Activated CD4-positive, alpha-beta T cell treated with anti-CD3 and anti-CD28 coated beads, Interleukin-2, amount 10 ng/mL, durations not matched to agents 7 days and 5 days (primary cell): ENCODE data around the gene PITPNM3. TPM values are rescaled to one million over a fixed set of nuclear protein-coding genes. Genes with fewer than 3 reads are reported as not detected.

Source experiments
- CTCF ChIA-PET: fragments of 350-600 bp; sonication (Branson Sonifier 250); formaldehyde crosslinking; loops from one replicate; lab custom pipeline; 2021; ENCODE audit warnings: antibody characterized with exemption; lab: Charles Lee
- POLR2A ChIA-PET: fragments of 350-600 bp; sonication (Branson Sonifier 250); formaldehyde crosslinking; loops from one replicate; lab custom pipeline; 2021; ENCODE audit warnings: antibody characterized with exemption; lab: Charles Lee
- DNase-seq: peaks from one replicate; pipeline ENCODE4 v3.0.0-alpha.2; 2020
- H3K27ac Mint-ChIP-seq: one replicate; pipeline ENCODE4 v1.8.0; 2021; ENCODE audit warnings: mild to moderate bottlenecking, moderate library complexity, mixed read lengths
- H3K27me3 Mint-ChIP-seq: one replicate; pipeline ENCODE4 v1.8.0; 2021; ENCODE audit warnings: mixed read lengths
- H3K36me3 Mint-ChIP-seq: one replicate; pipeline ENCODE4 v1.8.0; 2021; ENCODE audit warnings: low read depth, mixed read lengths
- H3K4me1 Mint-ChIP-seq: one replicate; pipeline ENCODE4 v1.8.0; 2021; ENCODE audit warnings: mixed read lengths
- H3K4me3 Mint-ChIP-seq: one replicate; pipeline ENCODE4 v1.8.0; 2021; ENCODE audit warnings: mild to moderate bottlenecking, moderate library complexity, mixed read lengths
- H3K9me3 Mint-ChIP-seq: one replicate; pipeline ENCODE4 v1.8.0; 2021; ENCODE audit warnings: mixed read lengths
- total RNA-seq, 2 experiments: library from RNA; stranded (reverse); gene quantifications; one replicate each; pipeline ENCODE4 v1.2.3, GENCODE V29; 2021

The PITPNM3 gene
- total RNA-seq, 2 experiments from 2014 or later, result 0.33 to 0.37 TPM

DNA sequence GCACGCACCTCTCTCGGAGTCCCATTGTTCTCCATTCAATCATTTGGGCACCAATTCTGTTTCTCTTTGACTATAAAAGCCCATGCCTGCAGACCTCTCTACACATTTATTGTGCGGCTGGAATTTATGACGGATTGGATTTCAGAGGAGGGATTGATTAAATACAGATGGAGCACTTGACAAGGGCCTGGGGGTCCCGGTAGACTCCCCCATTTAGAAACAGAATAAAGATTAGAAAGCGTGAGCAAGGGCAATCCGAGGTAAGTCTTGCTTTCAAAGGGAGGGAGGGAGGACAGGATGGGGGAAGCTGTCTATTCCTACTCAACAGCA is 15.1 kb upstream of the PITPNM3 start:
- Mint-ChIP-seq H3K4me1 (peaks cover 14% of the 10 kb centered on the region), H3K27ac (no peak overlapping the region), H3K9me3 (no peaks in the 10 kb centered on the region), H3K4me3 (no peak overlapping the region), H3K27me3 (no peaks in the 10 kb centered on the region), H3K36me3 (no peaks in the 10 kb centered on the region)
- ChIA-PET CTCF (no interaction called here), POLR2A (no interaction called here)
- no peak for DNase-seq

DNA sequence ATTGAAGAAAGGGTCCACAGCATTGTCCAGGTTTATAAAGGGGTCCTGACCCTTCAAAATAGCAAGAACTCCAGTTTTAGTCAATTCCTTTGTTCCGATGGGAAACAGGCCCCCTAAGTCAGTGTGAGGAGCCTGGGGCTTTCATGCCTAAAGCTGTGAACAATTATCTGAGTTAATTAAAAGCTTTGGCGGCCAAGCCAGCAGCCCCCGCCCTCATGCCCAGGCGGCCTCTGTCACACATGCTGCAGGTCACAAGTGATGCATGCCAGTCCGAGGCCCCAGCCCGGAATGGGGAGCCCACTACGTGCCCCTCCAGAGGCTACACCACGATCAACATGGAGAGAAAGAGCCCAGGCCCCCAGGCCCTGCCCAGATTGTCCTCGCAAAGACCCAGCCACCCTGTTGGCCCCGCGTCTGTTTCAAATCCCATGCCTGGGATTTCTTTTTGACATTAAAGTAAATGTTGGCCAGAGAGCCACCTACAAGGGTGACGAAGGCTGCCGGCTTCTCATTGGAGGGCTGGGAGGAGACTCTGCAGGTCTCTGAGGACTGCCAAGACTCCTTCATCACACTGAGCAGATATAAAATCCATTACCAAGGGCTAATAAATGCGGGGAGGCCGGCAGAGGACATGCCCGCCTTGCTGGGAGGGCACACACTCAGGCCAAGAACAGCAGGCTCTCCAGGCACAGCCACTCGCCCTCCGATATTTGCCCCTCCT is 14.5 kb upstream of the PITPNM3 start:
- H3K4me3 Mint-ChIP-seq, result no peak overlapping the region
- peaks cover 13% of the 10 kb centered on the region for H3K4me1 Mint-ChIP-seq
- H3K36me3 Mint-ChIP-seq, result no peaks in the 10 kb centered on the region
- no peaks in the 10 kb centered on the region for H3K9me3 Mint-ChIP-seq
- H3K27ac Mint-ChIP-seq, result no peak overlapping the region
- CTCF ChIA-PET, result no interaction called here
- POLR2A ChIA-PET, result no interaction called here
- no peaks in the 10 kb centered on the region for H3K27me3 Mint-ChIP-seq
- no peak for DNase-seq

DNA sequence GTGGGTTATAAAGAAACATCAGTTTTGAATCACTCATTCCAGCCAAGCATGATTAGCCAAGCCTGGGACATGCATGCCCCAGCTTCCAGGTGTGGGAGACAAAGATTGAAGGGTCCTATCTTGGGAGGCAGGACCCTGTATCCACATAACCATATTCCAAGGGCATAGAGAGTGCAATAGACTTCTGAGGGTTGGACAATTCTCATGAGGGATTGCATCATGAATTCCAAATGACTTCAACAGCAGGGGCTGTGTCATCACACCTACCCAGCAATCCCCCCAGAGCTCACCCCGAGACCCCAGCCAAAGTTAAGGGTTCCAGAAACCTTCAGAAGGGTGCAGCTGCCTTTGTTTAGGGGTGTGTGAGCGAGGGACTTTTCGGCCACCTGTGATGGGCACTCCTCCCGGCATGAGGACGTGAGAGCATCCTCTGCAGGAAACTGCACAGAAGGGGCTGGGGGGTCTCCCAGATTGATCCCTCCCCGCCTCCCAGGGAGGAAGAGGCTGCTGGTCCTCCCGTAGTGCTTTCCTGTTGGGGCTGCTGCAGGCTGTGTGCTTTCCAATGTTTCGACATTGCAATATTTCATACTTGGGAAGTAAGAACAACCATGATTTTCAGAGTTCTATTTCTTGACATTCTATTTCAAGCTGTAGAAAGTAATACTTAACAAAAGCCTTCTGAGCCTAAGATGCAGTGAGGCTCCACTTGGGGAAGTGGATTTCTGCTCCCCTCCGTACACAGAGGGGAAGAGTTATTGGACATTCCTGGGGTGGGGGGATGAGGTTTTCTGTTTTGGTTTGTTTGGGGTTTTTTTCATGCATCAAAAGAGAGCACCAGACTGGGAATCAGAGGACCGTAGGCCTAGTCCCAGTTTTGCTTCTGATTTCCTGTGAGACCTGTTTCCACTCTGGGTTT is 13.3 kb upstream of the PITPNM3 start:
- H3K4me1 Mint-ChIP-seq, result peaks cover under 1% of the 10 kb centered on the region
- H3K27ac Mint-ChIP-seq, result no peak overlapping the region
- ChIA-PET CTCF (no interaction called here), POLR2A (no interaction called here)
- H3K4me3 Mint-ChIP-seq, result no peak overlapping the region
- no peaks in the 10 kb centered on the region for H3K36me3 Mint-ChIP-seq
- H3K9me3 Mint-ChIP-seq, result no peaks in the 10 kb centered on the region
- H3K27me3 Mint-ChIP-seq, result no peaks in the 10 kb centered on the region
- DNase-seq, result no peak

DNA sequence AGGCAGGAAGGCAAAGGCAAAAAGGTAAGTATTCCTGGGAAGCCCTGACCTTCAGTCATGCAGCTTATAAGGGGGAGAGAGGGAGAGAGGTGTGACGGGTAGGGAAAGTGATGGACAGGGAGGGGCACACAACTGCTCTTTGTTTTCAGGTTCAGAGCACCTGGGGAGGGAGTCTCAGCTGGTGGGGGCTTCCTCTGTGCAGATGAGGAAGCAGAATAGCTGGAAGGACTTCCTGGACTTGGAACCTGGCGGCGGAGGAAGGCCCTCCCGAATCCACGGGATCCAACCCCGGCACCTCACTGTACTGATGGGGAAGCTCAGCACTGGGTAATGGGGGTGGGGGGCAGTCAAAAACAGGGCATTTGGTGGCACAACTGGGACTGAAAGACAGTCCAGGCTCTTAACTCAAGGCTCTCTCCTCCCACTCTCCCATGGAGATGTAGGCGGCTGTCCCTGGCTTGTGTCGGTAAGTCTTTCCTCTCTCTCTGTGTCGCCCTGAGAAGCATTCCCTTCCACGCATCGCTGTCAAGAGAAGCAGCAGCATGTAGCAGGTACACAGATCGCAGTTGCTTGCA is 11.9 kb upstream of the PITPNM3 start:
- ChIA-PET POLR2A (no interaction called here), CTCF (no interaction called here)
- Mint-ChIP-seq H3K27ac (no peak overlapping the region), H3K4me1 (no peaks in the 10 kb centered on the region), H3K36me3 (no peaks in the 10 kb centered on the region), H3K4me3 (no peak overlapping the region), H3K27me3 (no peaks in the 10 kb centered on the region), H3K9me3 (no peaks in the 10 kb centered on the region)
- DNase-seq, result no peak

DNA sequence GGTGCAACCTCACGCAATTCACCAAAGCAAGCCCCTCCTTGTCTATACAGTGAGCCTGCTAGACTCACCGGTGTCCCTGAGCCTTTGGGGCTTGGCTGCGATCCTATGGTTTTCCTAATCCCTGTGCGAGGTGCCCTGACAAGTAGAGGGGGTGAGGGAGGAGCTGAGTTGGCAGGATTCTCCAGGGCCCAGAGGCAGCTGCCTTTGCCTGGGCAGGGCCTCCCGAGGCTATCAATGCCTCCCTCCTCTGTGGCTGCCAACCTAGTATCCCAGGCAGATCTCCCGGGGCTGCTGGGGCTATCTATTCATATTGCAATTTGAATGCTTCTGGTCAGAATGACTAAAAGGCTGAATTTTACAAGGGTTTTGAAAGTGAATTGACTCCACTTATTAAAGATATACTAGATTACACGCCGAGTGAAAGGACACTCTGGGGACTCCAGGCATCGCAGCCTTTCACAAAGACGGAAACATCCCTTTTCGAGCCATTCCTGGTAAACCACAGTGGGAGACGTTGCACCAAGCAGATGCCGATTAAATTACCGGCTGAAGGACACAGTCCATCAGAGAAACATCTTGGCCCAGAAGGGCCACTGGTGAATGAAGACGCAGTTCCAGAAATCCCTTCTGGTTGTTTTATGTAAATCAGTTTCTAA is 11.3 kb upstream of the PITPNM3 start:
- POLR2A ChIA-PET, result no interaction called here
- Mint-ChIP-seq H3K36me3 (no peaks in the 10 kb centered on the region), H3K9me3 (no peaks in the 10 kb centered on the region), H3K27me3 (no peaks in the 10 kb centered on the region), H3K4me1 (no peaks in the 10 kb centered on the region), H3K27ac (no peak overlapping the region), H3K4me3 (no peak overlapping the region)
- CTCF ChIA-PET, result no interaction called here
- DNase-seq, result no peak

DNA sequence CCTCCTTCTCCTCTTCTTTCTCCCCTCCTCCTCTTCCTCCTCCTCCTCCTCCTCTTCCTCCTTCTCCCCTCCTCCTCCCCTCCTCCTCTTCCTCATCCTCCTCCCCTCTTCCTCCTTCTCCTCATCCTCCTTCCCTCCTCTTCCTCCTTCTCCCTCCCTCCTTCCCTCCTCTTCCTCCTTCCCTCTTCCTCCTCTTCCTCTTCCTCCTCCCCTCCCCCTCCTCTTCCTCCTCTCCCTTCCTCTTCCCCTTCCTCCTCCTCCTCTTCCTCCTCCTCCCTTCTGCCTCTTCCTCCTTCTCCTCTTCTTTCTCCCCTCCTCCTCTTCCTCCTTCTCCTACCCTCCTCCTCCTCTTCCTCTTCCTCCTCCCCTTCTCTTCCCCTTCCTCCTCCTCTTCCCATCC is 5.1 kb upstream of the PITPNM3 start:
- Mint-ChIP-seq H3K36me3 (no peaks in the 10 kb centered on the region), H3K4me3 (no peak overlapping the region), H3K27ac (no peak overlapping the region), H3K9me3 (no peaks in the 10 kb centered on the region), H3K4me1 (no peaks in the 10 kb centered on the region), H3K27me3 (peaks cover 28% of the 10 kb centered on the region)
- ChIA-PET CTCF (no interaction called here), POLR2A (no interaction called here)
- no peak for DNase-seq

DNA sequence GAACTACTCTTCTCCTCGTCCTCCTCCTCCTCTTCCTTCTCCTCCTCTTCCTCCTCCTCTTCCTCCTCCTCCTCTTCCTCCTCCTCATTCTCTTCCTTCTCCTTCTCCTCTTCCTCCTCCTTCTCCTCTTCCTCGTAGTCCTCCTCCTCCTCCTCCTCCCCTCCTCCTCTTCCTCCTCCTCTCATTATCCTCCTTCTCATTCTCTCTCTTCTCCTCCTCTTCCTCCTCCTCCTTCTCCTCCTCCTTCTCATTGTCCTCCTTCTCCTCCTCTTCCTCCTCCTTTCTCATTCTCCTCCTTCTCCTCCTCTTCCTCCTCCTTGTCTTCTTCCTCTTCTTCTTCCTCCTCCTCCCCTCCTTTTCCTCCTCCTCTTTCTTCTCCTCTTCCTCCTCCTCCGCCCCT is 4.1 kb upstream of the PITPNM3 start:
- CTCF ChIA-PET, result interaction anchor here (1.0 kb wide), 1 partner anchor 33 kb away, joined by 3 read pairs; no protein-coding TSS in a partner anchor

DNA sequence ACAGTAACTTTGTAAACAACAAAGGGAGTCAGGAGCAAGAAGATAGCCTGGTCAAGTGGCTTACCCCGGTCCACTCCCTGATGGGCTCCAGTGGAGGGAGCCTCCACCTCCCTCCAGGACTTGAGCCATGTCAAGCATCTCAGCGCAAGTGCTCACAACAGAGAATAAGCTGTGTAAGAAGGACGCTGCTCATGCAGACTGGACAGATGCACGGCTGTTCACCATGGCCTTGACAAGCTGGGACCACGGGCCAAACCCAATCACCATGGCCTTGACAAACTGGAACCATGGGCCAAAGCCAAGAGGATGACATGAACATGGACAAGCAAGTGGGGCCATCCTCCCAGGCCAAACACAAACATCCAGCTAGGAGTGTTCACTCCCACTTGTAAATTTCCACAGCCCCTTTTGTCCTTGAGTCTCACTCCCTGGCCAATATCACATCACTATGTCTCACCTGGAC is 3.4 kb upstream of the PITPNM3 start:
- Mint-ChIP-seq H3K27ac (no peak overlapping the region), H3K4me1 (peaks cover 6% of the 10 kb centered on the region), H3K27me3 (peaks cover 37% of the 10 kb centered on the region), H3K9me3 (no peaks in the 10 kb centered on the region), H3K36me3 (no peaks in the 10 kb centered on the region), H3K4me3 (no peak overlapping the region)
- ChIA-PET CTCF (interaction anchor here (0.6 to 1.4 kb wide), 3 partner anchors 22 to 1060 kb away, joined by 3 to 7 read pairs (median 3); no protein-coding TSS in a partner anchor), POLR2A (no interaction called here)
- no peak for DNase-seq

More for the DNA sequence above, 4.1 kb upstream of the PITPNM3 start:
- Mint-ChIP-seq H3K27ac (no peak overlapping the region), H3K4me1 (peaks cover under 1% of the 10 kb centered on the region), H3K4me3 (no peak overlapping the region), H3K27me3 (peaks cover 29% of the 10 kb centered on the region), H3K36me3 (no peaks in the 10 kb centered on the region), H3K9me3 (no peaks in the 10 kb centered on the region)
- POLR2A ChIA-PET, result no interaction called here
- no peak for DNase-seq

DNA sequence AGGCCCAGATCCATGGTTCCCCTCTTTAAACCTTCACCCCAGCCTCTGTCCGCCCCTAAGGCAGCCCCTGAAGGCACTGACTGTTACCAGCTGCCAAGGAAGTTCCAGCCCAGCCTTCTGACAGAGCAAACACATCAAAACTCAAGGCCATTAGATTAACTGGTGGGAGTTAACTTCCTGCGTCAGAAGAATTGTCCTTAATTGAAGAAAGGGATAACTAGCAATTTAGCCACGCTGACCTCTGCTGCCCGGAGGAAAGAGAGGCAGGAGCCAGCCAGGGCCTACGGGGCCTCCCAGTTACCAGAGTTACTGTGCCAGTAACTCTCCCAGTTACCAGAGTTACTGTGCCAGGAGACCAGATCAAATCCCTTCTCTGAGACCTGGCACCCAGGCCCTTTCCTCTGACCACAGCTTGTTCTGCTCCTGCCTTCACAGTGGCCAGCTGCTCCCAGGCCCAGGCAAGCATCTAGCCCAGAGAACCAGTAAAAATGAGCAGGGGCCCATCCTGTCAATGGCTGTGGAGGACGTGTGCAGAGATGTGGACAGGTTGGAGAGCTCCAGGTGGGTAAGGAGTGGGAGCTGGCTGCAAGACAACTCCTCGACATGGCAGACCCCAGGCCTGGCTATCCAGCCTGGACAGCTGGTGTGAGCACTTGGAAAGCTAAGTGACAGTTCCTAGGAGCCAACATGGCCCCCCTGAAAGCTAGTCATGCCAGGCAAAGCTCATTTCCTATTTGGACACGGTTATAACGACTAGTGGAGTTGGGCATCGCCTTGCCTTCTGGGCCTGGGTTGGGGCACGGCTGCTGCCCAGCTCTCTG is 2.8 kb upstream of the PITPNM3 start:
- CTCF ChIA-PET, result interaction anchor here (0.6 to 1.4 kb wide), 4 partner anchors 10 to 1061 kb away, joined by 3 to 7 read pairs (median 3); no protein-coding TSS in a partner anchor
- H3K27me3 Mint-ChIP-seq, result peaks cover 43% of the 10 kb centered on the region
- no peak for DNase-seq
- H3K9me3 Mint-ChIP-seq, result no peaks in the 10 kb centered on the region
- no peak overlapping the region for H3K27ac Mint-ChIP-seq
- H3K4me1 Mint-ChIP-seq, result peaks cover 8% of the 10 kb centered on the region
- H3K4me3 Mint-ChIP-seq, result no peak overlapping the region
- H3K36me3 Mint-ChIP-seq, result no peaks in the 10 kb centered on the region
- POLR2A ChIA-PET, result no interaction called here

DNA sequence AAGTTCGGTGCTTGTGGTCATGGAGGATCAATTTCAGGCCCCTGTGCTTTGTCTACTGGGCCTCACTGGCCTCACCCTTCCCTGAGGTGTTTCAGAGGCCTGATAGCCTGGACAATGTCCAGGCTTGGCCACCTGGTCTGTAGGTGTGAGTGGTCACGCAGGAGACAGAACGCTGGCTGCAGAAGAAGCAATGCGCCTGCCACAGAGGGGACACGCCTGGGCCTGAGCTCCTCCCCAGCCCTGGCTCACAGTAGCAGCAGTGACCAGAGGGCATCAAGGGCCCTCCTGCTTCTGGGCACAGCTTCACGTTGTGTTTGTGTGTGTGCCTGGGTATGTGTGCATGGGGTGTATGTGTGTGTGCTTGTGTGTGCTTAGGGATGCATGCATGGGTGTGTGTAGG is 1.9 kb upstream of the PITPNM3 start:
- ChIA-PET POLR2A (no interaction called here), CTCF (interaction anchor here (0.5 to 1.4 kb wide), 4 partner anchors 9 to 1634 kb away, joined by 3 read pairs; no protein-coding TSS in a partner anchor)
- H3K36me3 Mint-ChIP-seq, result no peaks in the 10 kb centered on the region
- H3K9me3 Mint-ChIP-seq, result no peaks in the 10 kb centered on the region
- H3K27ac Mint-ChIP-seq, result no peak overlapping the region
- no peak for DNase-seq
- H3K4me1 Mint-ChIP-seq, result peaks cover 8% of the 10 kb centered on the region
- H3K27me3 Mint-ChIP-seq, result peaks cover 52% of the 10 kb centered on the region
- H3K4me3 Mint-ChIP-seq, result no peak overlapping the region

DNA sequence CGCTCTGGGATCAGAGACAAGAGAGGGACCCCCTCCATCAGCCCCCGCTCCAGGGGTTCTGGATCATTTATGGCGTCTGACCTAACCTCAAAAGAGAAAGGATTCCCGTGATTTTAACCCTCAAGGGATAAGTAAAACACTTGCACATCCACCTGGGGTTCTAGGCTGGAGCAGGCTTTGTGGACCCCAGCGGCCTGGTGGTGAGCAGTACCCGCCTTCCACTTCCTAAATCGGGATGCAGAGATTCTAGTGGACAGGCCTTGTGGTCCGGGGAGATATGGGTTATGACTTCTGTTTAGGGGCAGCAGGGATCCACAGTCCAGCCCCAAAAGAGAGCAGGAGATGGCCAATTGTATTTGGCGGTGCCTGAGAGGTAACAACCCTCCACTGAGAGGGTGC is 684 bp upstream of the PITPNM3 start:
- H3K9me3 Mint-ChIP-seq, result no peaks in the 10 kb centered on the region
- no peak overlapping the region for H3K4me3 Mint-ChIP-seq
- no peak for DNase-seq
- H3K4me1 Mint-ChIP-seq, result peaks cover 8% of the 10 kb centered on the region
- ChIA-PET POLR2A (interaction anchor here (0.6 kb wide), 1 partner anchor 22 kb away, joined by 3 read pairs; no protein-coding TSS in a partner anchor), CTCF (no interaction called here)
- H3K27me3 Mint-ChIP-seq, result peaks cover 54% of the 10 kb centered on the region
- no peak overlapping the region for H3K27ac Mint-ChIP-seq
- H3K36me3 Mint-ChIP-seq, result no peaks in the 10 kb centered on the region
